GM18526 (cell line): ENCODE data around the gene KIAA1217.

ENCODE experiments used
- POLR2A ChIP-seq: IDR thresholded peaks from 3 replicates; pipeline ENCODE4 v1.6.1; 2011; ENCODE audit not compliant: insufficient read length; ENCODE audit errors: extremely low read depth

Gene KIAA1217

GRCh38 chr10:24287559-24288195 lies 78.7 kb downstream of the KIAA1217 start:
- TF ChIP-seq POLR2A, result no peak

GRCh38 chr10:24288581-24288980 lies 79.6 kb downstream of the KIAA1217 start:
- no peak for TF ChIP-seq POLR2A

DNA sequence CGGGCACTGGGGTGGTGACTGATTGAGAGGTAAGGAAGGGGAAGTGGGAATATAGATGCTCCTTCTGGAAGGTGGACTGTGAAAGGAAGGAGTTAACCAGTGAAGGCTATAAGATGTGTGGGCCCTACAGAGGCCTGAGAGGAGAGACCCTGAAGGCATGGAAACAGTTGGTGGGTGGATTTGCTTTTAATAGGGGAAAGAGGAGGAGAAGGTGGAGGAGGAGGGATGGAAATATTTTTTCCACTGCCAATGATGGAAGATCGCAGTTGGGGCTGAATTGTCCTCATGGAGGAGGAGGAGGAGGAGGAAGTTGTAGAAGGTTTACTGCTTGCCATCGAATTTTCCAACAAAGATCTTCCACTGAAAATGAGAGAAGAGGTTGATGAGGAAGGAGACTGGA lies 80.3 kb downstream of the KIAA1217 start:
- TF ChIP-seq POLR2A, result no peak

GRCh38 chr10:24292304-24293293 lies 83.7 kb downstream of the KIAA1217 start:
- TF ChIP-seq POLR2A, result no peak

DNA sequence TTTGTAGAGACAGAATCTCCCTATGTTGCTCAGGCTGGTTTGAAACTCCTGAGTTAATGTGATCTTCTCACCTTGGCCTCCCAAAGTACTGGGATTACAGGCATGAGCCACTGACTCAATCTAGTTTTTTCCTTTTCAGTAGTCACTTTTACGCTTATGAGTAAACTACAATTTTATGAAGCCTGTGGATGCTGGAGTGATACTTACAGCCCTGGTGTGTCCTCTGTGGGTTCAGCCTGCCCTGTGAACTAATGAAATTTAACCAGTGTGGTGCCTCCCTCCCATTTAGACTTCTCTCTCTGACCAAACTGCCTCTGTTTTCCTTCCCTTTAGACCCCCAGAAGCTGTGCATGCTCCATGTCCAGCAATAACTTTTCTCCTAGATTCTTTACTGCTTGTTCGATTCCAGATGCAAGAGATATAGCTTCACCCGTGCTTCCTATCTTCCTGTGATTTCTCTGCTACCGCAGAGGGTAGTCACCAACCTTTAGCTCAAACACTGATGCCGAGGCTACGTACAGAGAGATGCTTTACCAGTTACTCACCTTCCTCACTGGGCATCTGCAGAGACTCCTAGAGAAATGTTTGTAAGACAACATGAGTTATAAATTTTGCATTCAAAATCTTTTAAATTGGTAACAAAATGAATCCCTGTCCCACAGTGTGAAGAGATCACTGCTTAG lies 90.8 kb downstream of the KIAA1217 start:
- no peak for TF ChIP-seq POLR2A

GRCh38 chr10:24303522-24304310 lies 94.8 kb downstream of the KIAA1217 start:
- TF ChIP-seq POLR2A, result no peak

- no peak for TF ChIP-seq POLR2A
These were observed 96.9 kb downstream of the KIAA1217 start for GRCh38 chr10:24305551-24306506.

GRCh38 chr10:24306507-24306875 lies 97.6 kb downstream of the KIAA1217 start:
- no peak for TF ChIP-seq POLR2A

DNA sequence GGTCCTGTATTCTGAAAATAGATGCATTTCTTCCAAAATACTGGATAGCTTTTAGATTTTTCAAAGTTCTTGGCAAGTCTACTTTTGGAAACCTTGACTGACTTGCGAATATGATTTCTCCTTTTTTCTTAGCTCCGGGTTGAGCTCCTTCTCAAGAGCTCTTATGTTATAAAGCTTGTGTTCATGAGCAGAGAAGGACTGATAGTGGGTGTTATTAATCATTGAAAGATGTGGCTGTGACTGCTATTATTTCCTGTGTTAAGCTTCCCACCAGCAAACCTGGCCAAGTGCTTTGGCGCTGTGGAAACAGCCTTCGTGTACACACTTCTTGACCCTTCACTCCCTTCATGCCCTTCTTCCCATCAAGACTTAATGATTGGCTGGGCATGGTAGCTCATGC lies 98.2 kb downstream of the KIAA1217 start:
- TF ChIP-seq POLR2A, result no peak

DNA sequence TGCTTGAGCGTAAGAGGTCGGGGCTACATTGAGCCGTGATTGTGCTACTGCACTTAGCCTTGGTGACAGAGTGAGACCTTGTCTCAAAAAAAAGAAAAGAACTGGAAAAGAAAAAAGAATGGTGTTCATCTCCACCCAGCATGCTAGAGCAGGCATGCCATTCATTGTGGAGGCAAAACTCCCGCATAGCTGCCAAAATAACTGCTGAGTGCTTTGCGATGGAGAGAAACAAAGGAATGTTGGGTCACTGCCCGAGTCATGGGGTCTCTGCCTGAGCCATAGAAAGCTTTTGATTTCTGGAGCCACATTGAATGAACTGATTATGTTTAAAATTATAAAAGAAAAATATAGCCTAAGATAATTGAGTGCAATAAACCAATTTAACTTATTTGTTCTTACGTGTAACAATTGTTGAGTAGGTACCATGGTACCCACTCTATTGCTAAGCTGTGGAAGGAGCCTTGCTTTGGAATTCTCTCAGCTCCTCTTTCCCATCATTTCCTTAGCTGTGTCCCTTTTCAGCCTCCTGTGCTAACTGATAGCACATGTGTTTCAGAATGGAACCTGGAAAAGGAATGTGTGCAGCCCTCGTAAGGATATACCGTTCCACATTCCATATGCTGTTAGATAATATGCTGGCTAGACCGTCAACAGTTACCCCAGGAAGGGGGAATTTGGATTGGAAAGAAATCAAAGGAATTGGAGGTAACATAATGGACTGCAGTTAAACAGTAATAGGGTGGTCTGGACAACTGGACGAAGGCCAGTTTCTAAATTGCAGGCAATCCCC lies 99.0 kb downstream of the KIAA1217 start:
- TF ChIP-seq POLR2A, result no peak

DNA sequence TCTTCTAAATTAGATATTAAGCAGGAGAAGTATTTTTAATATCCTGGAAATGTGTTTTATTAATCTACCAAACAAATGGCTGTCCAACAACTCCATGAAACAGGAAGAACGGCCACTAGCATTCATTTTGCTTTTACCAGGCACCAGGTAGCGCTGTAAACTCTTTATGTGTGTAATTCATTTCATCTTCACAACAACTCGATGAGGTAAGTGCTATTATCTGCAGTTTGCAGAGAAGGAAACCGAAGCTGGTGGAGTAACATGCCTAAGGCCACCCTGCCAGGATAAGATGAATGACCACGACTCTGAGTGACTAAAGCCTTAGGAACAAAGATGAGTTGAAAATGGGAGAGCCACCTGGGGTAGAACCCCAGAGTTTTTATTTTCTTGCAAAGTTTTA lies 101.2 kb downstream of the KIAA1217 start:
- no peak for TF ChIP-seq POLR2A

- no peak for TF ChIP-seq POLR2A
These were observed 103.0 kb downstream of the KIAA1217 start for GRCh38 chr10:24311888-24312287.

GRCh38 chr10:24313283-24313682 lies 104.3 kb downstream of the KIAA1217 start:
- no peak for TF ChIP-seq POLR2A

DNA sequence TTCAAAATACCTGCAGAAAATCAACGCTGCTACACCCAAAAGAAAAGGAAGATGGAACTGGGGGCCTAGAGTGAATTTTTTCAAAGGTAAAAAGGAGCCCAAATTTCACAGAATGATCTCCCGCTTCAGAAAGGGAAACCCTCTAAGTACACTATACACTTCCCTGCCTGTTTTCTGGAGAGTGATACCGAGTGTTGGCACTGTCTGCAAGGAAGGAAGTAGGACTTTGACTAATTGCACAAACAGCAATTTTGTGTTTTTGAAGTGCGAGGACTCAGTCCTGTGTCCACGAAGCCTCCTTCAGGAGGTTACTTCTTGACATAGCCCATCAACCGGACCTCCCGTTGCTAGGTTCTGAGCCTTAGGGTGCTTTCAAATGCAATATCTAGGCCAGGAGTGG lies 106.3 kb downstream of the KIAA1217 start:
- no peak for TF ChIP-seq POLR2A

- TF ChIP-seq POLR2A, result no peak
These were observed 109.6 kb downstream of the KIAA1217 start for GRCh38 chr10:24318517-24318916.
